ENCODE measurements around the gene AGPAT3. TPM values are rescaled to one million over a fixed set of nuclear protein-coding genes. Genes with fewer than 3 reads are reported as not detected.

AGPAT3 gene
- total RNA-seq, 1 experiment from 2014 or later = 13.0 TPM

DNA sequence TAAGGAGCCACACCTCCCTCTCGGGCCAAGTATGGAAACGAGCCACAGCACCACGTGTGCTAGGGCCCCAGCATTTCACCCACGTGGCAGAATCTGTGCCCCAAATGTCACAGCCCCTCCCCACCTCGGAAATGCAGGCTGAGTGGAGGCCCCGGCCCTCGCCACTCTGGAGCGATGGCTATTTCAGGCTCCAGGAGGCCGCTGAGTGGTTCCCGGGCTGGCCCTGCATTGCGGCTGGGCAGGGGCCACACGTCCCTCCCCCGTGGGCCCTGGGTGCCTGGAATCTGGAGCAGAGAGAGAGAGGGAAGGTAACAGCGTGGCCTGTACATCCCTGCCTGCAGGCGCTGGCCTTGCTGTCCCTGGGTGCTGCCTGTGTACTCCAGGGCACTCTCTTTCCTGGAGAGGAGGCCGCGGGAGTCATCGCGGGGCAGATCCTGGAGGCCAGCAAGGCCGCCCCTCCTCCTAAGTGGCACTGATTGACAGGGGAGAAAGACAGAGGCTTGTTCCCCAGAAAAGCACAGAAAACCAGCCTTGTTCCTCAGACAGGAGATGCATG is 79.1 kb downstream of the AGPAT3 start:
- no peak overlapping the region for H3K9ac ChIP-seq (ENCODE audit: extremely low read depth, insufficient read length, low read length)
- H3K36me3 Mint-ChIP-seq (ENCODE audit: insufficient read depth in 1 of 3, low read depth in 3 of 3) = no peaks in the 10 kb centered on the region
- no peak overlapping the region for H2AK5ac ChIP-seq (ENCODE audit: insufficient read length, low read length)
- DNase-seq = no peak
- peaks cover 2 to 10% of the 10 kb centered on the region in 2 experiments for H3K4me1 Mint-ChIP-seq
- no CpG with 5 or more reads among the region's 20 CpGs for WGBS (ENCODE audit: extremely low coverage, insufficient read length, low lambda C conversion rate)
- H3K27me3 ChIP-seq (ENCODE audit: insufficient read depth, low read length) = no peaks in the 10 kb centered on the region
- H2AFZ ChIP-seq (ENCODE audit: low read length) = no peak overlapping the region
- no peaks in the 10 kb centered on the region for H3K27me3 Mint-ChIP-seq (ENCODE audit: low read depth)
- no peak overlapping the region for H4K8ac ChIP-seq (replicated peaks; ENCODE audit: insufficient read length, low read depth, low read length)
- H3K27ac Mint-ChIP-seq = peak overlapping the region in 2 of 3 experiments; percentile 53 to 55; a peak in 1 of 7 replicates
- no peaks in the 10 kb centered on the region for H3K9me3 ChIP-seq (ENCODE audit: control insufficient read depth, low read depth, low read length)
- H3K56ac ChIP-seq (ENCODE audit: insufficient read length, low read depth, low read length) = no peak overlapping the region
- no peaks in the 10 kb centered on the region for H3K23me2 ChIP-seq (ENCODE audit: insufficient read length, low read depth, low read length, poor library complexity, severe bottlenecking)
- no peak overlapping the region for H3T11ph ChIP-seq (ENCODE audit: low read length)
- no peaks in the 10 kb centered on the region for H3K79me2 ChIP-seq (ENCODE audit: insufficient read depth, low read length)
- no peak overlapping the region for H3K4ac ChIP-seq (ENCODE audit: low read depth, low read length)
- H3K4me2 ChIP-seq (ENCODE audit: insufficient read depth, insufficient read length, low read length) = no peak overlapping the region
- no peak overlapping the region for H2BK120ac ChIP-seq (ENCODE audit: low read depth, low read length, poor library complexity, severe bottlenecking)
- H3K9me3 Mint-ChIP-seq = peaks cover under 1 to 3% of the 10 kb centered on the region in 2 experiments; a peak in 4 of 5 replicates
- no peaks in the 10 kb centered on the region for H3K79me1 ChIP-seq (ENCODE audit: insufficient read depth, low read depth, low read length, poor library complexity, severe bottlenecking)
- no peak overlapping the region for H2BK12ac ChIP-seq (ENCODE audit: insufficient read length, low read depth, low read length)
- H2BK20ac ChIP-seq (ENCODE audit: low read depth, low read length, poor library complexity, severe bottlenecking) = no peak overlapping the region
- peak overlapping the region; percentile 69; the same call in 1 of the 2 replicates for H3K14ac ChIP-seq (ENCODE audit: insufficient read depth, low read length)
- no peaks in the 10 kb centered on the region for H3K4me1 ChIP-seq (ENCODE audit: insufficient read depth, low read length)
- no peak overlapping the region for H3K18ac ChIP-seq (ENCODE audit: insufficient read length, low read depth, low read length)
- H3K4me3 Mint-ChIP-seq = no peak overlapping the region
- H3K27ac ChIP-seq (ENCODE audit: insufficient read length, low read depth, low read length) = no peak overlapping the region
- no peak overlapping the region for H3K23ac ChIP-seq (ENCODE audit: insufficient read length, low read depth, low read length)
- no peak overlapping the region for H2BK15ac ChIP-seq (ENCODE audit: low read depth, low read length)
- H4K20me1 ChIP-seq (ENCODE audit: control insufficient read depth, insufficient read depth, insufficient read length) = no peaks in the 10 kb centered on the region
- no peak overlapping the region for H2BK5ac ChIP-seq (ENCODE audit: insufficient read length, low read length)
- H4K5ac ChIP-seq (ENCODE audit: insufficient read length, low read depth, low read length) = no peak overlapping the region
- no peak overlapping the region for H4K91ac ChIP-seq (ENCODE audit: insufficient read length, low read depth, low read length)
- TF ChIP-seq, protein P1, sequence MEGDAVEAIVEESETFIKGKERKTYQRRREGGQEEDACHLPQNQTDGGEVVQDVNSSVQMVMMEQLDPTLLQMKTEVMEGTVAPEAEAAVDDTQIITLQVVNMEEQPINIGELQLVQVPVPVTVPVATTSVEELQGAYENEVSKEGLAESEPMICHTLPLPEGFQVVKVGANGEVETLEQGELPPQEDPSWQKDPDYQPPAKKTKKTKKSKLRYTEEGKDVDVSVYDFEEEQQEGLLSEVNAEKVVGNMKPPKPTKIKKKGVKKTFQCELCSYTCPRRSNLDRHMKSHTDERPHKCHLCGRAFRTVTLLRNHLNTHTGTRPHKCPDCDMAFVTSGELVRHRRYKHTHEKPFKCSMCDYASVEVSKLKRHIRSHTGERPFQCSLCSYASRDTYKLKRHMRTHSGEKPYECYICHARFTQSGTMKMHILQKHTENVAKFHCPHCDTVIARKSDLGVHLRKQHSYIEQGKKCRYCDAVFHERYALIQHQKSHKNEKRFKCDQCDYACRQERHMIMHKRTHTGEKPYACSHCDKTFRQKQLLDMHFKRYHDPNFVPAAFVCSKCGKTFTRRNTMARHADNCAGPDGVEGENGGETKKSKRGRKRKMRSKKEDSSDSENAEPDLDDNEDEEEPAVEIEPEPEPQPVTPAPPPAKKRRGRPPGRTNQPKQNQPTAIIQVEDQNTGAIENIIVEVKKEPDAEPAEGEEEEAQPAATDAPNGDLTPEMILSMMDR (conservative IDR thresholded peaks at IDR 0.05) = no peak
